ENCODE results near the gene RBL1.

DNA sequence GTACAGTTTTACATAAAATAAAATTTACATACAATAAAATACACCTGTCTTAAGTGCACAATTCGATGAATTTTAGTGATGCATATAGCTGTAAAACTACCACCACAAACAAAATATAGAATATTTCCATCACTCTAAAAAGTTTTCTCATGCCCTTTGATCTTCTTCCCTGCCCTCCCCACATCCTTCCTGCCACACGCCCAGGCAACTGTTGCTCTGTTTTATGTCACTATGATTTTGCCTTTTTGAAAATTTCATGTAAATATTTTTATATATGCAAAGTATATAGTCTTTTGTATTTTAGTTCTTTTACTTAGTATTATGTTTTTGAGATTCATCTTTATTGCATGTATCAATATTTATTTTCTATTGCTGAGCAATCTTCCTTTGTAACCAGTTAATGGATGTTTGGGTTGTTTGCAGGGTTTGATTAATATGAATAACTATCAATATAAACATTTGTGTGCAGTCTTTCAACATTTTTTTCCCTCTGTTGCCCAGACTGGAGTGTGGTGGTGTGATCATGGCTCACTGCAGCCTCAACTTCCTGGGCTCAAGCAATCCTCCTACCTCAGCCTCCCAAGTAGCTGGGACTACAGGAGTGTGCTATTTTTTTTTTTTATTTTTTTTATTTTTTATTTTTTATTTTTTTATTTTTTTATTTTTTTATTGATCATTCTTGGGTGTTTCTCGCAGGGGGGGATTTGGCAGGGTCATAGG is 120.5 kb downstream of the RBL1 start:
- TF ChIP-seq, protein P1, sequence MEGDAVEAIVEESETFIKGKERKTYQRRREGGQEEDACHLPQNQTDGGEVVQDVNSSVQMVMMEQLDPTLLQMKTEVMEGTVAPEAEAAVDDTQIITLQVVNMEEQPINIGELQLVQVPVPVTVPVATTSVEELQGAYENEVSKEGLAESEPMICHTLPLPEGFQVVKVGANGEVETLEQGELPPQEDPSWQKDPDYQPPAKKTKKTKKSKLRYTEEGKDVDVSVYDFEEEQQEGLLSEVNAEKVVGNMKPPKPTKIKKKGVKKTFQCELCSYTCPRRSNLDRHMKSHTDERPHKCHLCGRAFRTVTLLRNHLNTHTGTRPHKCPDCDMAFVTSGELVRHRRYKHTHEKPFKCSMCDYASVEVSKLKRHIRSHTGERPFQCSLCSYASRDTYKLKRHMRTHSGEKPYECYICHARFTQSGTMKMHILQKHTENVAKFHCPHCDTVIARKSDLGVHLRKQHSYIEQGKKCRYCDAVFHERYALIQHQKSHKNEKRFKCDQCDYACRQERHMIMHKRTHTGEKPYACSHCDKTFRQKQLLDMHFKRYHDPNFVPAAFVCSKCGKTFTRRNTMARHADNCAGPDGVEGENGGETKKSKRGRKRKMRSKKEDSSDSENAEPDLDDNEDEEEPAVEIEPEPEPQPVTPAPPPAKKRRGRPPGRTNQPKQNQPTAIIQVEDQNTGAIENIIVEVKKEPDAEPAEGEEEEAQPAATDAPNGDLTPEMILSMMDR (conservative IDR thresholded peaks at IDR 0.05; ENCODE audit: low read depth, low read length) = no peak
- TF ChIP-seq USF2 (IDR thresholded peaks at IDR 0.05; ENCODE audit: low read depth, low read length) = no peak
- no peak for TF ChIP-seq MAFK (IDR thresholded peaks at IDR 0.05; ENCODE audit: low read depth, low read length)
- TF ChIP-seq CHD1 (IDR thresholded peaks at IDR 0.05; ENCODE audit: low read depth, low read length) = no peak

All from IMR-90 (cell line).